T-cell (primary cell): ENCODE data around the gene CARMIL1. TPM values are rescaled to one million over a fixed set of nuclear protein-coding genes. Genes with fewer than 3 reads are reported as not detected.
"Not testable (repeated sequence)": the region's sequence is repeated elsewhere in the genome, so short reads cannot be mapped to it uniquely, and the experiment has no call there.

Experiments used
- ATAC-seq, 4 experiments: fragments of 200-7000 bp in 3 of 4; fragments of 150-1000 bp in 1 of 4; cut with Tn5 transposase; replicated peaks in 1 of 4; 1 replicate in 3 of 4; 2 replicates in 1 of 4; pipeline ENCODE4 v1.10.0; 2021; ENCODE audit warnings: moderate library complexity in 3 of 4, mild to moderate bottlenecking in 2 of 4, moderate number of reproducible peaks in 1 of 4
- CTCF ChIA-PET, 2 donors: fragments of 300-600 bp; sonication (Branson Sonifier 250); formaldehyde crosslinking; loops; one replicate each; lab custom pipeline; 2022; ENCODE audit warnings: antibody characterized with exemption in 2 of 2; lab: Charles Lee
- POLR2A ChIA-PET, 2 donors: fragments of 300-600 bp; sonication (Branson Sonifier 250); formaldehyde crosslinking; loops; one replicate each; lab custom pipeline; 2022; ENCODE audit warnings: antibody characterized with exemption in 2 of 2; lab: Charles Lee
- DNase-seq, 35 experiments: peaks; one replicate each; pipeline versions ENCODE4 v3.0.0 to v3.0.0-alpha.2; 2013 to 2023
- H3K27ac ChIP-seq: one replicate; pipeline ENCODE4 v1.5.1; 2013; ENCODE audit warnings: low read length
- H3K27me3 ChIP-seq, 2 experiments: replicated peaks in 1 of 2; 1 replicate in 1 of 2; 2 replicates in 1 of 2; pipeline versions ENCODE4 v1.6.1 to v1.7.0; 2013; ENCODE audit warnings: low read length in 1 of 2, mixed read lengths in 1 of 2; ENCODE audit not compliant: control insufficient read depth in 2 of 2, insufficient read depth in 2 of 2; ENCODE audit errors: extremely low read depth in 1 of 2
- H3K36me3 ChIP-seq, 2 donors: 1 replicate in 1 of 2; 2 replicates in 1 of 2; pipeline versions ENCODE4 v1.6.1 to v1.7.0; 2013; ENCODE audit warnings: low read length in 1 of 2; ENCODE audit not compliant: control insufficient read depth in 2 of 2, insufficient read depth in 1 of 2; ENCODE audit errors: extremely low read depth in 1 of 2
- H3K4me1 ChIP-seq, 2 experiments: 1 replicate in 1 of 2; 2 replicates in 1 of 2; pipeline versions ENCODE4 v1.6.1 to v1.7.0; 2013; ENCODE audit warnings: low read length in 2 of 2, mixed read lengths in 1 of 2; ENCODE audit not compliant: insufficient read depth in 2 of 2, control insufficient read depth in 1 of 2; ENCODE audit errors: extremely low read depth in 1 of 2
- H3K4me3 ChIP-seq, 2 donors: 1 replicate in 1 of 2; 2 replicates in 1 of 2; pipeline versions ENCODE4 v1.5.1 to v1.7.0; 2013; ENCODE audit warnings: mild to moderate bottlenecking in 2 of 2, low read length in 1 of 2, moderate library complexity in 1 of 2; ENCODE audit not compliant: control insufficient read depth in 1 of 2; ENCODE audit errors: extremely low read depth in 1 of 2
- H3K9me3 ChIP-seq: 2 replicates; pipeline ENCODE4 v1.7.0; 2013
- H3K27ac Mint-ChIP-seq, 2 donors: one replicate each; pipeline ENCODE4 v1.8.0; 2020 to 2021; ENCODE audit warnings: mild to moderate bottlenecking in 2 of 2, mixed read lengths in 2 of 2
- H3K27me3 Mint-ChIP-seq, 2 donors: one replicate each; pipeline ENCODE4 v1.8.0; 2021 to 2022; ENCODE audit warnings: mixed read lengths in 2 of 2
- H3K36me3 Mint-ChIP-seq: one replicate; pipeline ENCODE4 v1.8.0; 2021; ENCODE audit warnings: mixed read lengths
- H3K4me1 Mint-ChIP-seq, 3 donors: one replicate each; pipeline ENCODE4 v1.8.0; 2020 to 2022; ENCODE audit warnings: mixed read lengths in 3 of 3, mild to moderate bottlenecking in 1 of 3
- H3K4me3 Mint-ChIP-seq, 3 donors: one replicate each; pipeline ENCODE4 v1.8.0; 2020 to 2022; ENCODE audit warnings: mild to moderate bottlenecking in 3 of 3, mixed read lengths in 3 of 3, moderate library complexity in 3 of 3
- H3K9me3 Mint-ChIP-seq, 3 donors: one replicate each; pipeline ENCODE4 v1.8.0; 2020 to 2022; ENCODE audit warnings: mixed read lengths in 3 of 3
- WGBS: methylation state at CpG from one replicate; pipeline ENCODE4 v1.1.5; 2013; ENCODE audit warnings: missing lambda C conversion rate; ENCODE audit not compliant: insufficient coverage; 5-methylcytosine and 5-hydroxymethylcytosine counted together
- total RNA-seq, 35 experiments: library from RNA in 6 of 35; stranded (reverse) in 6 of 35; fragments of 120-200 nt in 1 of 35; gene quantifications; one replicate each; pipeline versions ENCODE4 v1.2.1 to v1.2.4 and lab custom pipeline; 2013 to 2026

Gene CARMIL1
- total RNA-seq, 5 donors from 2014 or later (not counting 1 experiment from before 2014, with no cell fraction given), result 4.0 to 11.6 (median 6.1) TPM

DNA sequence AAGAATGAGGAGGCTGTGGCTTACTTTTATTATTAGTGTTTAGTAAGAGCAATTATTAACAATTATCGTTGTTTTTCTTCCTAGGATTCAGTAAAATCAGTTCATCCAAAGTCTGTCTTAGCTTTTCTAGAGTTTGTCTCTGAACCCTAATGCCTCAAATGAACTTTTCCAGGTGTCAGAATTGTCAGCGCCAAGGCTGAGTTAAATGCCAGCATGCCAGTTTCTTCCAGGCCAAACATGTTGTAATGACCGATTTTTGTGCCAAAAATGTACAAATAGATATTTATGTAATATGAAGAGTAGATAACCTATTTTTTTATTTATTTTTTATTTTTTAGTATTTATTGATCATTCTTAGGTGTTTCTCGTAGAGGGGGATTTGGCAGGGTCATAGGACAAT, 306.1 kb downstream of the CARMIL1 start:
- H3K27me3 Mint-ChIP-seq, result no peaks in the 10 kb centered on the region
- ChIA-PET CTCF (no interaction called here), POLR2A (no interaction called here)
- Histone ChIP-seq H3K36me3 (peaks cover 0 to 6% of the 10 kb centered on the region in 2 donors), H3K9me3 (no peaks in the 10 kb centered on the region), H3K4me3 (no peak overlapping the region), H3K27ac (no peak overlapping the region), H3K27me3 (no peaks in the 10 kb centered on the region), H3K4me1 (no peaks in the 10 kb centered on the region)
- ATAC-seq (no peak), DNase-seq (no peak)
- peaks cover 21% of the 10 kb centered on the region for H3K36me3 Mint-ChIP-seq
- H3K27ac Mint-ChIP-seq, result no peak overlapping the region
- no peak overlapping the region for H3K4me3 Mint-ChIP-seq
- H3K9me3 Mint-ChIP-seq, result no peaks in the 10 kb centered on the region
- no CpG with 5 or more reads among the region's 4 CpGs for WGBS
- peaks cover 4 to 12% (median 5%) of the 10 kb centered on the region in 3 donors for H3K4me1 Mint-ChIP-seq

GRCh38 chr6:25586119-25586518, 306.9 kb downstream of the CARMIL1 start:
- WGBS, result 100% methylated on average over 12 of the region's 30 CpGs
- H3K36me3 ChIP-seq, ATAC-seq, H3K27ac Mint-ChIP-seq, POLR2A ChIA-PET, H3K27me3 Mint-ChIP-seq, H3K9me3 Mint-ChIP-seq, H3K27me3 ChIP-seq, H3K4me1 ChIP-seq, H3K4me1 Mint-ChIP-seq, H3K4me3 ChIP-seq, H3K4me3 Mint-ChIP-seq, H3K9me3 ChIP-seq, CTCF ChIA-PET, H3K27ac ChIP-seq, DNase-seq: not testable (repeated sequence)
- H3K36me3 Mint-ChIP-seq, result peaks cover 19% of the 10 kb centered on the region

DNA sequence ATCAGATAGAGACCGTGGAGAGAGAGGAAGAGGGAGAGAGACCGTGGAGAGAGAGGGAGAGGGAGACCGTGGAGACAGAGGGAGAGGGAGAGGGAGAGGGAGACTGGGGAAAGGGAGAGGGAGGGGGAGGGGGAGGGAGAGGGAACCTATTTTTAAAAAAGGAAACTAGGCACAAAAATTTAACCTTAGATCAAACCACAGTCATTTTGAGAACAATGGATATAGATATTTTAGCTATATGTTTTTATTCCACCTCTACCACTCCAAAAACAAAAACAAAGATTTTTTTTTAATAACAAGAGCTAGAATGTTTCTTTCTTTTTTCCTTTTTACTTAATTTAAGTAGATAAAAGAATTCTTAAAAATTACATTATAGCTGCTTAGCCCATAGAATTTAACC, 307.8 kb downstream of the CARMIL1 start:
- Histone ChIP-seq H3K4me1 (no peaks in the 10 kb centered on the region), H3K4me3 (no peak overlapping the region), H3K36me3 (peaks cover 0 to 6% of the 10 kb centered on the region in 2 donors), H3K27me3 (no peaks in the 10 kb centered on the region), H3K27ac (no peak overlapping the region), H3K9me3 (no peaks in the 10 kb centered on the region)
- Mint-ChIP-seq H3K27ac (no peak overlapping the region), H3K4me1 (peaks cover 0 to 10% (median 2%) of the 10 kb centered on the region in 3 donors), H3K27me3 (no peaks in the 10 kb centered on the region), H3K36me3 (peaks cover 18% of the 10 kb centered on the region), H3K4me3 (no peak overlapping the region), H3K9me3 (no peaks in the 10 kb centered on the region)
- no CpG with 5 or more reads among the region's 3 CpGs for WGBS
- no peak for ATAC-seq
- ChIA-PET CTCF (no interaction called here), POLR2A (no interaction called here)
- DNase-seq, result no peak

GRCh38 chr6:25590986-25591385, 311.8 kb downstream of the CARMIL1 start:
- WGBS, result 93% methylated on average over 2 of the region's 5 CpGs
- Mint-ChIP-seq H3K36me3 (peaks cover 13% of the 10 kb centered on the region), H3K27me3 (no peaks in the 10 kb centered on the region), H3K27ac (no peak overlapping the region), H3K9me3 (no peaks in the 10 kb centered on the region), H3K4me3 (no peak overlapping the region), H3K4me1 (no peaks in the 10 kb centered on the region)
- ChIA-PET POLR2A (no interaction called here), CTCF (no interaction called here)
- no peak overlapping the region for H3K4me3 ChIP-seq
- no peaks in the 10 kb centered on the region for H3K36me3 ChIP-seq
- H3K4me1 ChIP-seq, result no peaks in the 10 kb centered on the region
- H3K27me3 ChIP-seq, result no peaks in the 10 kb centered on the region
- DNase-seq (no peak), ATAC-seq (no peak)
- H3K9me3 ChIP-seq, result no peaks in the 10 kb centered on the region
- H3K27ac ChIP-seq, result no peak overlapping the region

GRCh38 chr6:25596928-25597818, 318.0 kb downstream of the CARMIL1 start:
- Histone ChIP-seq H3K36me3 (no peaks in the 10 kb centered on the region), H3K9me3 (no peaks in the 10 kb centered on the region), H3K4me3 (no peak overlapping the region), H3K4me1 (peaks cover 0 to 2% of the 10 kb centered on the region in 2 experiments), H3K27me3 (no peaks in the 10 kb centered on the region), H3K27ac (no peak overlapping the region)
- no peak overlapping the region for H3K27ac Mint-ChIP-seq
- peaks cover 0 to 4% (median 0%) of the 10 kb centered on the region in 3 donors for H3K4me1 Mint-ChIP-seq
- ChIA-PET POLR2A (no interaction called here), CTCF (no interaction called here)
- no peaks in the 10 kb centered on the region for H3K27me3 Mint-ChIP-seq
- no peak overlapping the region for H3K4me3 Mint-ChIP-seq
- peaks cover 19% of the 10 kb centered on the region for H3K36me3 Mint-ChIP-seq
- 40% methylated on average over 1 of the region's 2 CpGs for WGBS
- H3K9me3 Mint-ChIP-seq, result no peaks in the 10 kb centered on the region
- no peak for ATAC-seq
- DNase-seq, result no peak

GRCh38 chr6:25599516-25600085, 320.4 kb downstream of the CARMIL1 start:
- H3K4me1 Mint-ChIP-seq, result peaks cover 0 to 4% (median 0%) of the 10 kb centered on the region in 3 donors
- ChIA-PET POLR2A (no interaction called here), CTCF (interaction anchor here in 1 of 2 donors (1.9 to 2.3 kb wide), 2 partner anchors 43 to 334 kb away, joined by 4 to 9 read pairs; no protein-coding TSS in a partner anchor)
- no peak overlapping the region for H3K4me3 ChIP-seq
- no peak overlapping the region for H3K27ac ChIP-seq
- 100% methylated on average over 2 of the region's 4 CpGs for WGBS
- no peak for ATAC-seq
- H3K4me1 ChIP-seq, result peaks cover 0 to 2% of the 10 kb centered on the region in 2 experiments
- no peaks in the 10 kb centered on the region for H3K27me3 Mint-ChIP-seq
- peaks cover 11% of the 10 kb centered on the region for H3K36me3 Mint-ChIP-seq
- H3K9me3 Mint-ChIP-seq, result no peaks in the 10 kb centered on the region
- H3K27ac Mint-ChIP-seq, result no peak overlapping the region
- no peak overlapping the region for H3K4me3 Mint-ChIP-seq
- H3K36me3 ChIP-seq, result no peaks in the 10 kb centered on the region
- no peaks in the 10 kb centered on the region for H3K9me3 ChIP-seq
- H3K27me3 ChIP-seq, result no peaks in the 10 kb centered on the region
- DNase-seq, result no peak
